Upper lobe of left lung (tissue), 4 donors: ENCODE results near the gene ITK.

Experiments used
- CTCF ChIP-seq, 6 experiments: fragments of 450-650 bp in 4 of 6; fragments of 200-600 bp in 2 of 6; sonication (generic) in 2 of 6; IDR thresholded peaks; one replicate each; pipeline ENCODE4 v1.5.1; 2016 to 2019; ENCODE audit warnings: antibody characterized with exemption in 6 of 6
- POLR2A ChIP-seq, 4 donors: fragments of 450-650 bp; IDR thresholded peaks; one replicate each; pipeline ENCODE4 v1.5.1; 2016 to 2017; ENCODE audit warnings: antibody characterized with exemption in 4 of 4, mild to moderate bottlenecking in 2 of 4
- POLR2AphosphoS5 ChIP-seq, 2 donors: sonication (generic); formaldehyde crosslinking; IDR thresholded peaks; one replicate each; pipeline ENCODE4 v1.5.1; 2017; ENCODE audit warnings: antibody characterized with exemption in 2 of 2

- TF ChIP-seq CTCF (IDR thresholded peaks at IDR 0.05) = no peak
- no peak for TF ChIP-seq POLR2A (IDR thresholded peaks at IDR 0.05)
- TF ChIP-seq POLR2AphosphoS5 (IDR thresholded peaks at IDR 0.05) = no peak
These were observed 33.0 kb downstream of the ITK start for GRCh38 chr5:157213527-157214243.
